ENCODE measurements around the gene CYB5A.

DNA sequence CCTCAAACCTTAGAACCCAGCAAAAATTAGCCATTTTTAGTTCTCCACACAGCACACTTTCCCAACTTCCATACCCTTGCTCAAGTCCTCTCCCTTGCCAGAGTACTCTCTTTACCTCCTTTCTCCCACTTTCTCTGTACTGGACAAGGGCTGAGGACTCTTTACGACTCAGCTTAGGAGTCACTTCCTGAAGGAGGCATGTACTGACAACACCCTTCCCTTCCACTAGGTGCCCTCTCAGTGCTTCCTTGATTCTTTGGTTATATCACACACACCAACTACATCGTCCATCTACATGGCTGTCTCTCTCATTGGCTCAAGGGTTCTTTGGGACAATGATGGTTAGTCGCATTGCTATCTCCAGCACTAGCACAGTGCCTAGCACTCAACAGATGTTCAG, 18.6 kb upstream of the CYB5A start:
- TF ChIP-seq, protein P1, sequence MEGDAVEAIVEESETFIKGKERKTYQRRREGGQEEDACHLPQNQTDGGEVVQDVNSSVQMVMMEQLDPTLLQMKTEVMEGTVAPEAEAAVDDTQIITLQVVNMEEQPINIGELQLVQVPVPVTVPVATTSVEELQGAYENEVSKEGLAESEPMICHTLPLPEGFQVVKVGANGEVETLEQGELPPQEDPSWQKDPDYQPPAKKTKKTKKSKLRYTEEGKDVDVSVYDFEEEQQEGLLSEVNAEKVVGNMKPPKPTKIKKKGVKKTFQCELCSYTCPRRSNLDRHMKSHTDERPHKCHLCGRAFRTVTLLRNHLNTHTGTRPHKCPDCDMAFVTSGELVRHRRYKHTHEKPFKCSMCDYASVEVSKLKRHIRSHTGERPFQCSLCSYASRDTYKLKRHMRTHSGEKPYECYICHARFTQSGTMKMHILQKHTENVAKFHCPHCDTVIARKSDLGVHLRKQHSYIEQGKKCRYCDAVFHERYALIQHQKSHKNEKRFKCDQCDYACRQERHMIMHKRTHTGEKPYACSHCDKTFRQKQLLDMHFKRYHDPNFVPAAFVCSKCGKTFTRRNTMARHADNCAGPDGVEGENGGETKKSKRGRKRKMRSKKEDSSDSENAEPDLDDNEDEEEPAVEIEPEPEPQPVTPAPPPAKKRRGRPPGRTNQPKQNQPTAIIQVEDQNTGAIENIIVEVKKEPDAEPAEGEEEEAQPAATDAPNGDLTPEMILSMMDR (IDR thresholded peaks at IDR 0.05), result peak in 4 of 6 experiments; percentile 40 to 71 (median 68)
- no peak for TF ChIP-seq POLR2A (IDR thresholded peaks at IDR 0.05)
